Naive thymus-derived CD4-positive, alpha-beta T cell (primary cell): Measurements from ENCODE around the gene GATA1. TPM values are rescaled to one million over a fixed set of nuclear protein-coding genes. Genes with fewer than 3 reads are reported as not detected.

Experiments used
- ATAC-seq: fragments of 150-1000 bp; cut with Tn5 transposase; 2 replicates; pipeline ENCODE4 v1.10.0; 2021; ENCODE audit warnings: mild to moderate bottlenecking, moderate library complexity
- CTCF ChIA-PET: fragments of 350-600 bp; sonication (Branson Sonifier 250); formaldehyde crosslinking; loops from one replicate; lab custom pipeline; 2021; ENCODE audit warnings: antibody characterized with exemption; lab: Charles Lee
- POLR2A ChIA-PET: fragments of 350-600 bp; sonication (Branson Sonifier 250); formaldehyde crosslinking; loops from one replicate; lab custom pipeline; 2021; ENCODE audit warnings: antibody characterized with exemption, inconsistent platforms; lab: Charles Lee
- DNase-seq, 9 donors: peaks; one replicate each; pipeline versions ENCODE4 v3.0.0 to v3.0.0-alpha.2; 2020 to 2022; ENCODE audit warnings: mixed read lengths in 1 of 9
- H3K27ac ChIP-seq: one replicate; pipeline ENCODE4 v1.7.0; 2013; ENCODE audit warnings: mild to moderate bottlenecking, low read depth, low read length, moderate library complexity
- H3K27me3 ChIP-seq, 2 donors: one replicate each; pipeline ENCODE4 v1.7.0; 2013; ENCODE audit warnings: low read length in 2 of 2, mild to moderate bottlenecking in 2 of 2, moderate library complexity in 2 of 2; ENCODE audit not compliant: control insufficient read depth in 2 of 2, insufficient read depth in 2 of 2
- H3K36me3 ChIP-seq, 3 experiments: 1 replicate in 2 of 3; 2 replicates in 1 of 3; pipeline ENCODE4 v1.7.0; 2013; ENCODE audit warnings: low read length in 3 of 3, mild to moderate bottlenecking in 3 of 3, moderate library complexity in 1 of 3; ENCODE audit not compliant: insufficient read depth in 3 of 3, control insufficient read depth in 2 of 3
- H3K4me1 ChIP-seq, 2 donors: one replicate each; pipeline ENCODE4 v1.7.0; 2013; ENCODE audit warnings: low read length in 2 of 2, mild to moderate bottlenecking in 2 of 2, moderate library complexity in 1 of 2; ENCODE audit not compliant: control insufficient read depth in 2 of 2, insufficient read depth in 2 of 2
- H3K4me3 ChIP-seq: 2 replicates; pipeline ENCODE4 v1.7.0; 2013; ENCODE audit warnings: mild to moderate bottlenecking, low read length
- H3K9me3 ChIP-seq, 3 experiments: 1 replicate in 2 of 3; 2 replicates in 1 of 3; pipeline ENCODE4 v1.7.0; 2013; ENCODE audit warnings: low read length in 3 of 3; ENCODE audit not compliant: control insufficient read depth in 2 of 3
- H3K27ac Mint-ChIP-seq, 9 donors: one replicate each; pipeline ENCODE4 v1.8.0; 2020 to 2022; ENCODE audit warnings: mixed read lengths in 9 of 9, mild to moderate bottlenecking in 8 of 9, moderate library complexity in 5 of 9, inconsistent platforms in 2 of 9
- H3K27me3 Mint-ChIP-seq, 5 donors: one replicate each; pipeline ENCODE4 v1.8.0; 2021 to 2022; ENCODE audit warnings: mixed read lengths in 5 of 5, mild to moderate bottlenecking in 1 of 5
- H3K36me3 Mint-ChIP-seq, 5 donors: one replicate each; pipeline ENCODE4 v1.8.0; 2020 to 2022; ENCODE audit warnings: mixed read lengths in 5 of 5, mild to moderate bottlenecking in 3 of 5, inconsistent platforms in 1 of 5
- H3K4me1 Mint-ChIP-seq, 7 donors: one replicate each; pipeline ENCODE4 v1.8.0; 2020 to 2022; ENCODE audit warnings: mixed read lengths in 7 of 7, mild to moderate bottlenecking in 3 of 7, inconsistent platforms in 1 of 7
- H3K4me3 Mint-ChIP-seq, 10 donors: one replicate each; pipeline ENCODE4 v1.8.0; 2020 to 2022; ENCODE audit warnings: mild to moderate bottlenecking in 10 of 10, mixed read lengths in 10 of 10, moderate library complexity in 6 of 10, inconsistent platforms in 2 of 10
- H3K9me3 Mint-ChIP-seq, 11 donors: one replicate each; pipeline ENCODE4 v1.8.0; 2020 to 2022; ENCODE audit warnings: mixed read lengths in 11 of 11, mild to moderate bottlenecking in 4 of 11, inconsistent platforms in 1 of 11, moderate library complexity in 1 of 11
- intact Hi-C, 2 donors: fragments of 100-400 bp; cut with micrococcal nuclease; formaldehyde crosslinking; loops; one replicate each; pipeline ENCODE4 v1.15.1; 2023
- polyA plus RNA-seq, 2 donors: library from polyadenylated mRNA; unstranded; fragments of 300-500 nt; fragmentation: Illumina TruSeq; gene quantifications; one replicate each; pipeline ENCODE4 v1.2.3, GENCODE V29; 2021
- total RNA-seq, 6 experiments: library from RNA in 5 of 6; stranded (reverse) in 5 of 6; gene quantifications; 1 replicate in 5 of 6; 2 replicates in 1 of 6; pipeline ENCODE4 v1.2.3 and lab custom pipeline; 2021 to 2026

GATA1 gene
- total and polyA plus RNA-seq, 7 experiments from 2014 or later: 0.45 to 1.2 TPM; not detected in 5

DNA sequence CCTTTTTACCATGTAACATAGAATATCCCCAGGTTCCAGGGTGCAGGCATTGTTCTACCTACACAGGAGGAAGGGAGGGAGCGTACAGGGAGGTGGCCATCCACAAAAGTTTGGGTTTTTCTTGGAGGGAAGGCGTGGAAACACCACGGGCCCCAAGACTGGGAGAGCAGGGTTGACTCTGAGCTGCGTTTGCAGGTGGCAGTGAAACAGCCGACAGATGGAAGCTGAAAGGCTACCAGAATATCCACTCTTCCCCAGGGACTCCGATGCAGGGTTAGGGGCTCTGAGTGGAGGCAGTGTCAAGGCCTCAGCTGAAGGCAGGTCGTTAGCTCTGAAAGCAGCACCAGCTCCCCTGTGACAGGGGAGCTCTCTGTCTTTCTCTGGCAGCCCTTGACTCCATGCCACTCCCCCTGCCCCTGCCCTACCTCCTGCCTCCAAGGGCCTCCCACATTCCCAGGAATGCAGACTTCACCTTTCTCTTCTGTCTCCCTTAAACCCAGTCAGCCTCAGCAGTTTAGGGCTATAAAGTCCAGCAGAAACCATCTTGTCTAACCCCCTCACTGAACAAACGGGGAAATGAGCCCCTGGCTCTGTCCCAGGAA, 38.9 kb upstream of the GATA1 start:
- Histone ChIP-seq H3K4me3 (no peak overlapping the region), H3K9me3 (no peaks in the 10 kb centered on the region), H3K27ac (no peak overlapping the region), H3K4me1 (no peaks in the 10 kb centered on the region), H3K36me3 (no peaks in the 10 kb centered on the region), H3K27me3 (no peaks in the 10 kb centered on the region)
- ATAC-seq (no peak), DNase-seq (no peak)
- no peak overlapping the region for H3K27ac Mint-ChIP-seq
- intact Hi-C loops: no loop called here
- ChIA-PET CTCF (no interaction called here), POLR2A (no interaction called here)
- H3K4me3 Mint-ChIP-seq: no peak overlapping the region
- no peaks in the 10 kb centered on the region for H3K27me3 Mint-ChIP-seq
- no peaks in the 10 kb centered on the region for H3K9me3 Mint-ChIP-seq
- H3K36me3 Mint-ChIP-seq: no peaks in the 10 kb centered on the region
- peaks cover 0 to 9% (median 5%) of the 10 kb centered on the region in 7 donors for H3K4me1 Mint-ChIP-seq

DNA sequence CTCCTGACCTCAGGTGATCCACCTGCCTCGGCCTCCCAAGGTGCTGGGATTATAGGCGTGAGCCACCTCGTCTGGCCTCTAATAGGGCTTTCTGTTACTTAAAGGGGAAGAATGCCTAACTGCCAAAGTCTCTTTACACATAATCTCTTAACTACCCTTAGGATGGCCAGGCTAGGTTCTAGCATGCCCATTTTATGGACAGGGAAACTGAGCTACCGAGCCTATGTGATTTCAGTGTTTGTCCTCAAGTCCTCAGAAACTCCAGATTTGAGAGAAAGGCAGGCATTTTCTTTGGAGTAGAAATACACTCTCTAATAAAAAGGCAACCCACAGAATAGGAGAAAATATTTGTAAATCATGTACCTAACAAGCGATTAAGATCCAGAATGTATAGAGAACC, 37.2 kb upstream of the GATA1 start:
- no peak overlapping the region for H3K4me3 ChIP-seq
- H3K36me3 Mint-ChIP-seq: no peaks in the 10 kb centered on the region
- no peaks in the 10 kb centered on the region for H3K27me3 Mint-ChIP-seq
- POLR2A ChIA-PET: interaction anchor here (0.9 kb wide), 1 partner anchor 12 kb away, joined by 4 read pairs; no protein-coding TSS in a partner anchor
- ATAC-seq: no peak
- no peak overlapping the region for H3K4me3 Mint-ChIP-seq
- intact Hi-C loops: no loop called here
- peaks cover 0 to 9% (median 5%) of the 10 kb centered on the region in 7 donors for H3K4me1 Mint-ChIP-seq
- no peak for DNase-seq
- H3K9me3 ChIP-seq: no peaks in the 10 kb centered on the region
- no peak overlapping the region for H3K27ac ChIP-seq
- CTCF ChIA-PET: no interaction called here
- H3K27ac Mint-ChIP-seq: no peak overlapping the region
- H3K9me3 Mint-ChIP-seq: no peaks in the 10 kb centered on the region
- H3K36me3 ChIP-seq: no peaks in the 10 kb centered on the region
- H3K27me3 ChIP-seq: no peaks in the 10 kb centered on the region
- H3K4me1 ChIP-seq: no peaks in the 10 kb centered on the region

DNA sequence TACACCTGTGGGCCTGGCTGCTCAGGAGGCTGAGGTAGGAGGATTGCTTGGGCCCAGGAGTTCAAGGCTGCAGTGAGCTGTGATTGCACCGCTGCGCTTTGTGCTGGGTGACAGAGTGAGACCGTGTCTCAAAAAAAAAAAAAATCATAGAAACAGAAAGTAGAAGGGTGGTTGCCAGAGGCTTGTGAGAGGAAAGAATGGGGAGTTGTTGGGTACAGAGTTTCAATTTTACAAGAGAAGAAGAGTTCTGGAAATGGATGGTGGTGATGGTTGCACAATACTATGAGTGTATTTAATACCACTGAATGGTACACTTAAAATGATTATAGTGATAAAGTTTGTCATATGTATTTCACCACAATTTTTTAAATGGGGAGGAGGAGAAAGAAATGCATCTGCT, 35.0 kb upstream of the GATA1 start:
- no peaks in the 10 kb centered on the region for H3K27me3 ChIP-seq
- H3K27me3 Mint-ChIP-seq: no peaks in the 10 kb centered on the region
- H3K27ac ChIP-seq: no peak overlapping the region
- peaks cover 0 to 9% (median 5%) of the 10 kb centered on the region in 7 donors for H3K4me1 Mint-ChIP-seq
- H3K9me3 ChIP-seq: no peaks in the 10 kb centered on the region
- H3K36me3 Mint-ChIP-seq: no peaks in the 10 kb centered on the region
- no peaks in the 10 kb centered on the region for H3K9me3 Mint-ChIP-seq
- CTCF ChIA-PET: no interaction called here
- no peaks in the 10 kb centered on the region for H3K4me1 ChIP-seq
- ATAC-seq (no peak), DNase-seq (no peak)
- intact Hi-C loops: no loop called here
- H3K36me3 ChIP-seq: no peaks in the 10 kb centered on the region
- H3K4me3 ChIP-seq: no peak overlapping the region
- peak overlapping the region in 2 of 9 donors; percentile 43 to 80 for H3K27ac Mint-ChIP-seq
- POLR2A ChIA-PET: no interaction called here
- H3K4me3 Mint-ChIP-seq: peak overlapping the region in 2 of 10 donors; percentile 8 to 32

DNA sequence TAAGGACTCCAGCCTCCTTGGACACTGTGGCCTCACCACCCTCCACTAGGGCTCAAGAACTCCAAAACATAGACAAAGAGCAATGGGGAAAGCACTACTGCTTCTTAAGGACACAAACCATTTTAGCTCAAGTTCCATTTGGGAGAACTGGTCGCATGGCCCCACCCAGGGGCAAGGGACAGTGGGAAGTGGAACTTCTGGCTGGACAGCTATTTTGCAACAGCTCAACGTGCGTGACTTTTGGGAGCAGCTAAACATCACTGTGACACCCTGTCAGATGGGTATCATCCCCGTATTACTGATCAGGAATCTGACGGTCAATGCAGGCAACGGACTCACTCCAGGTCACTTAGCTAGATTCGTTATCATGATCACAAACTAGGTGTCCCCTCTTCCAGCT, 33.9 kb upstream of the GATA1 start:
- DNase-seq (no peak), ATAC-seq (no peak)
- Mint-ChIP-seq H3K4me1 (peaks cover 0 to 9% (median 5%) of the 10 kb centered on the region in 7 donors), H3K9me3 (no peaks in the 10 kb centered on the region), H3K4me3 (no peak overlapping the region), H3K36me3 (no peaks in the 10 kb centered on the region), H3K27me3 (no peaks in the 10 kb centered on the region), H3K27ac (no peak overlapping the region)
- CTCF ChIA-PET: no interaction called here
- intact Hi-C loops: no loop called here
- Histone ChIP-seq H3K27ac (no peak overlapping the region), H3K27me3 (no peaks in the 10 kb centered on the region), H3K4me3 (no peak overlapping the region), H3K36me3 (no peaks in the 10 kb centered on the region), H3K4me1 (no peaks in the 10 kb centered on the region), H3K9me3 (no peaks in the 10 kb centered on the region)
- POLR2A ChIA-PET: interaction anchor here (0.5 kb wide), 1 partner anchor 659 kb away, joined by 3 read pairs; no protein-coding TSS in a partner anchor

DNA sequence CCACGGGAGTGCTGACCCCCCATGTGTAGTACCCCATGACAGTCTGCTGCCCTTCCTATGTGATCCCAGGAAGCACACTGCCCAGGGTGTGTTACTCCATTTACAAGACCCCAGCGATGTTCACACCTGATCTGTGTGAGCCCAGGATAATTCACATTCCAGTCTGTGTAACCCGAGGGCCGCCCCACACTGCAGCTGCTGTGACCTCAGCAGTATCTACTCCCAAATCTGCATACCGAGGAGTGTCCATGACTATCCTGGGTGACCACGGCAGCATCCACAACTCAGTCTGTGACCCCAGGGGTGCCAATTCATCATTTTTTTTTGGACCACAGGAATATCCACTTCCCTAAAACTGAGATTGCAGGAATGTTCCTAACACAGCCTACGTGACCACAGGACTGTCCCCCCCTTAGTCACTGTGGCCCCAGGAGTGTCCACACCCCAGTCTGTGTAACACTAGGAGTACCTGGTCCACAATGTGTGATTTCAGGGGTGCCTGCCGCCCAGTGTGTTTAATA, 32.6 kb upstream of the GATA1 start:
- no peak overlapping the region for H3K4me3 Mint-ChIP-seq
- H3K27me3 Mint-ChIP-seq: no peaks in the 10 kb centered on the region
- no peak overlapping the region for H3K27ac ChIP-seq
- H3K9me3 ChIP-seq: no peaks in the 10 kb centered on the region
- H3K4me3 ChIP-seq: no peak overlapping the region
- H3K27ac Mint-ChIP-seq: no peak overlapping the region
- ATAC-seq: no peak
- no peaks in the 10 kb centered on the region for H3K4me1 ChIP-seq
- H3K27me3 ChIP-seq: no peaks in the 10 kb centered on the region
- no peak for DNase-seq
- H3K36me3 Mint-ChIP-seq: no peaks in the 10 kb centered on the region
- H3K4me1 Mint-ChIP-seq: peaks cover 0 to 9% (median 5%) of the 10 kb centered on the region in 7 donors
- POLR2A ChIA-PET: no interaction called here
- CTCF ChIA-PET: no interaction called here
- intact Hi-C loops: no loop called here
- no peaks in the 10 kb centered on the region for H3K9me3 Mint-ChIP-seq
- H3K36me3 ChIP-seq: no peaks in the 10 kb centered on the region

DNA sequence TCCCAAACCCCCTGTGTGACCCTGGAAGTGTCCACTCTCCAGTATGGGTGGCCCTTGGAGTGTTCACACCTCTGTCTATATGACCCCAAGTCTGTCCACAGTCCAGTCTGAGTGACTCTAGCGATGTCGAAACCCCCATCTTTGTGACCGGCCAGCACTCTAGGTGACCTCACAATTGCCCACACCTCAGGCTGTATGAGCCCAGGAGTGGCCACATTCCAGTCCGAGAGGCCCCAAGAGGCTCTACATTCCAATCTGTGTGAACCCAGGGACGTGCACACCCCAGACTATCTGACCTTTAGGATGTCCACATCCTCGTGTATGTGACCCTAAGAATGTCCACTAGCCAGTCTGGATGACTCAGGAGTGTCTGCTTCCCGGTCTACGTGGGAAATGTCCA, 32.2 kb upstream of the GATA1 start:
- no peaks in the 10 kb centered on the region for H3K9me3 Mint-ChIP-seq
- no peak for ATAC-seq
- Histone ChIP-seq H3K4me1 (no peaks in the 10 kb centered on the region), H3K36me3 (no peaks in the 10 kb centered on the region), H3K4me3 (no peak overlapping the region), H3K27me3 (no peaks in the 10 kb centered on the region), H3K9me3 (no peaks in the 10 kb centered on the region), H3K27ac (no peak overlapping the region)
- H3K4me1 Mint-ChIP-seq: peaks cover 0 to 9% (median 5%) of the 10 kb centered on the region in 7 donors
- H3K27me3 Mint-ChIP-seq: no peaks in the 10 kb centered on the region
- ChIA-PET POLR2A (no interaction called here), CTCF (no interaction called here)
- intact Hi-C loops: no loop called here
- H3K4me3 Mint-ChIP-seq: no peak overlapping the region
- H3K36me3 Mint-ChIP-seq: no peaks in the 10 kb centered on the region
- DNase-seq: no peak
- H3K27ac Mint-ChIP-seq: no peak overlapping the region
